Measurements from ENCODE around the gene TMA16. TPM values are rescaled to one million over a fixed set of nuclear protein-coding genes. Genes with fewer than 3 reads are reported as not detected.
"Not testable (repeated sequence)": the region's sequence is repeated elsewhere in the genome, so short reads cannot be mapped to it uniquely, and the experiment has no call there.

The TMA16 gene
- total RNA-seq, 1 donor from 2014 or later, result 32.5 TPM

- no peak for DNase-seq
Measured at GRCh38 chr4:163523791-163524365, 29.4 kb downstream of the TMA16 start.

- no peak for DNase-seq
Measured at GRCh38 chr4:163525982-163526381, 31.5 kb downstream of the TMA16 start.

GRCh38 chr4:163527172-163527571 lies 32.7 kb downstream of the TMA16 start:
- peak; percentile 17 for DNase-seq

- DNase-seq, result no peak
Measured at GRCh38 chr4:163528653-163529052, 34.2 kb downstream of the TMA16 start.

GRCh38 chr4:163534056-163534455 lies 39.6 kb downstream of the TMA16 start:
- DNase-seq, result no peak

- DNase-seq, result no peak
Measured at GRCh38 chr4:163535657-163536056, 41.2 kb downstream of the TMA16 start.

GRCh38 chr4:163536091-163536490 lies 41.6 kb downstream of the TMA16 start:
- no peak for DNase-seq

- no peak for DNase-seq
Measured at GRCh38 chr4:163537114-163537513, 42.6 kb downstream of the TMA16 start.

GRCh38 chr4:163538820-163539219 lies 44.3 kb downstream of the TMA16 start:
- not testable (repeated sequence) for DNase-seq

- DNase-seq, result no peak
Measured at GRCh38 chr4:163540448-163540847, 46.0 kb downstream of the TMA16 start.

- DNase-seq, result no peak
Measured at GRCh38 chr4:163540977-163541376, 46.5 kb downstream of the TMA16 start.

- no peak for DNase-seq
Measured at GRCh38 chr4:163542275-163542674, 47.8 kb downstream of the TMA16 start.

GRCh38 chr4:163544407-163545038 lies 50.0 kb downstream of the TMA16 start:
- DNase-seq, result peak; percentile 75

GRCh38 chr4:163548481-163549243 lies 54.2 kb downstream of the TMA16 start:
- peak; percentile 79 for DNase-seq

- no peak for DNase-seq
Measured at GRCh38 chr4:163550869-163551267, 56.4 kb downstream of the TMA16 start.

- no peak for DNase-seq
Measured at GRCh38 chr4:163553146-163553545, 58.7 kb downstream of the TMA16 start.

GRCh38 chr4:163554870-163555465 lies 60.5 kb downstream of the TMA16 start:
- peak; percentile 39 for DNase-seq

- DNase-seq, result no peak
Measured at GRCh38 chr4:163556177-163556576, 61.7 kb downstream of the TMA16 start.

- DNase-seq, result no peak
Measured at GRCh38 chr4:163556650-163557391, 62.3 kb downstream of the TMA16 start.

- no peak for DNase-seq
Measured at GRCh38 chr4:163558539-163559044, 64.1 kb downstream of the TMA16 start.

- no peak for DNase-seq
Measured at GRCh38 chr4:163562496-163562895, 68.0 kb downstream of the TMA16 start.

GRCh38 chr4:163563592-163563991 lies 69.1 kb downstream of the TMA16 start:
- no peak for DNase-seq
